Measurements from ENCODE around the gene ZNF592.
A peak's percentile ranks its signal among the peaks of the same experiment; 100 is the strongest.

ZNF592 gene, protein sequence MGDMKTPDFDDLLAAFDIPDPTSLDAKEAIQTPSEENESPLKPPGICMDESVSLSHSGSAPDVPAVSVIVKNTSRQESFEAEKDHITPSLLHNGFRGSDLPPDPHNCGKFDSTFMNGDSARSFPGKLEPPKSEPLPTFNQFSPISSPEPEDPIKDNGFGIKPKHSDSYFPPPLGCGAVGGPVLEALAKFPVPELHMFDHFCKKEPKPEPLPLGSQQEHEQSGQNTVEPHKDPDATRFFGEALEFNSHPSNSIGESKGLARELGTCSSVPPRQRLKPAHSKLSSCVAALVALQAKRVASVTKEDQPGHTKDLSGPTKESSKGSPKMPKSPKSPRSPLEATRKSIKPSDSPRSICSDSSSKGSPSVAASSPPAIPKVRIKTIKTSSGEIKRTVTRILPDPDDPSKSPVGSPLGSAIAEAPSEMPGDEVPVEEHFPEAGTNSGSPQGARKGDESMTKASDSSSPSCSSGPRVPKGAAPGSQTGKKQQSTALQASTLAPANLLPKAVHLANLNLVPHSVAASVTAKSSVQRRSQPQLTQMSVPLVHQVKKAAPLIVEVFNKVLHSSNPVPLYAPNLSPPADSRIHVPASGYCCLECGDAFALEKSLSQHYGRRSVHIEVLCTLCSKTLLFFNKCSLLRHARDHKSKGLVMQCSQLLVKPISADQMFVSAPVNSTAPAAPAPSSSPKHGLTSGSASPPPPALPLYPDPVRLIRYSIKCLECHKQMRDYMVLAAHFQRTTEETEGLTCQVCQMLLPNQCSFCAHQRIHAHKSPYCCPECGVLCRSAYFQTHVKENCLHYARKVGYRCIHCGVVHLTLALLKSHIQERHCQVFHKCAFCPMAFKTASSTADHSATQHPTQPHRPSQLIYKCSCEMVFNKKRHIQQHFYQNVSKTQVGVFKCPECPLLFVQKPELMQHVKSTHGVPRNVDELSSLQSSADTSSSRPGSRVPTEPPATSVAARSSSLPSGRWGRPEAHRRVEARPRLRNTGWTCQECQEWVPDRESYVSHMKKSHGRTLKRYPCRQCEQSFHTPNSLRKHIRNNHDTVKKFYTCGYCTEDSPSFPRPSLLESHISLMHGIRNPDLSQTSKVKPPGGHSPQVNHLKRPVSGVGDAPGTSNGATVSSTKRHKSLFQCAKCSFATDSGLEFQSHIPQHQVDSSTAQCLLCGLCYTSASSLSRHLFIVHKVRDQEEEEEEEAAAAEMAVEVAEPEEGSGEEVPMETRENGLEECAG (N-terminal part only)

DNA sequence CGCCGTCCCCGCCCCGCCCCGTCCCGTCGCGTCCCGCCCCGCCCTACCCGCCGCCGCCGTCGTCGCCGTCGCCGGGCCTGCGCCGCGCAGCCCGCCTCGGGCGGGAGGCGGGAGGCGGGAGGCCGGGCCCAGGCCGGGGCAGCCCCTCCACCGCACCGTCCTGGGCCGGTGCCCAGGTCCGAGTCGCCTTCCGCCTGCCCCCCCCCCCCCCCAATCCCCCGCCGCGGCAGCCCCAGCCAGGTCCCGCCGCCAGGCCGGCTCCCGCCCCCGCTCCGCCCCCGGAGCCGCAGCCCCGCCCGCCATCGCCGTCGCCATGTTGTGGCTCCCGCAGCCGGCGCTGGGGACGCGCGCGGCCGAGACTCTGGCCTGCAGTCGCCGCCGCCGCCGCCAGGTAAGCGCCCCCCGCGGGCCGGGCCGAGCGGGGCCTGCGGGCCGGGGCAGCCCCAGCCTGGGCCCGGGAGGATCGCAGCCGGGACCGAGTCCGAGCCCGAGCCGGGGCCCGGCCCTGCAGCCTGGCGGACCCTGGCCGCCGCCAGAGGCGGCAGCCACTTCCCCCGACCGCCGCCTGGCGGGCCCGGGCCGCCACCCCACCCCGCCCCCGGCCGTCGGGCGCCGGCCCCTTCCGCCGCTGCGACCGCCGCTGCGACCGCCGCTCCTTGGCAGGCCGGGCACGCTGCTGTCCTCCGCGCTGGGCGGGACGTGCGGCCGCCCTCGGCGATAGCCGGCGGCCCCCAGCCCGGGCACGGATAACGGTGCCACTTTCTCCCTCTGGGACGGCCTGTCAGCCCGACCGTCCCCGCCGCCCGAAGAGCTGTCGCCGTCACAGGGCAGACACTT lies at the start of gene ZNF592:
Gene ZNF592 (plus strand): TSS at position 319 of the 837 bp plus-strand sequence. CDS start 34,084 bp downstream, outside the sequence.
- DNase-seq (ENCODE audit: low read depth): peak; percentile 76
- TF ChIP-seq, protein P1, sequence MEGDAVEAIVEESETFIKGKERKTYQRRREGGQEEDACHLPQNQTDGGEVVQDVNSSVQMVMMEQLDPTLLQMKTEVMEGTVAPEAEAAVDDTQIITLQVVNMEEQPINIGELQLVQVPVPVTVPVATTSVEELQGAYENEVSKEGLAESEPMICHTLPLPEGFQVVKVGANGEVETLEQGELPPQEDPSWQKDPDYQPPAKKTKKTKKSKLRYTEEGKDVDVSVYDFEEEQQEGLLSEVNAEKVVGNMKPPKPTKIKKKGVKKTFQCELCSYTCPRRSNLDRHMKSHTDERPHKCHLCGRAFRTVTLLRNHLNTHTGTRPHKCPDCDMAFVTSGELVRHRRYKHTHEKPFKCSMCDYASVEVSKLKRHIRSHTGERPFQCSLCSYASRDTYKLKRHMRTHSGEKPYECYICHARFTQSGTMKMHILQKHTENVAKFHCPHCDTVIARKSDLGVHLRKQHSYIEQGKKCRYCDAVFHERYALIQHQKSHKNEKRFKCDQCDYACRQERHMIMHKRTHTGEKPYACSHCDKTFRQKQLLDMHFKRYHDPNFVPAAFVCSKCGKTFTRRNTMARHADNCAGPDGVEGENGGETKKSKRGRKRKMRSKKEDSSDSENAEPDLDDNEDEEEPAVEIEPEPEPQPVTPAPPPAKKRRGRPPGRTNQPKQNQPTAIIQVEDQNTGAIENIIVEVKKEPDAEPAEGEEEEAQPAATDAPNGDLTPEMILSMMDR (conservative IDR thresholded peaks at IDR 0.05; ENCODE audit: low read depth, low read length): no peak
- peak within 1 kb of the TSS; percentile 86 for H3K4me3 ChIP-seq (ENCODE audit: low read depth, low read length)

DNA sequence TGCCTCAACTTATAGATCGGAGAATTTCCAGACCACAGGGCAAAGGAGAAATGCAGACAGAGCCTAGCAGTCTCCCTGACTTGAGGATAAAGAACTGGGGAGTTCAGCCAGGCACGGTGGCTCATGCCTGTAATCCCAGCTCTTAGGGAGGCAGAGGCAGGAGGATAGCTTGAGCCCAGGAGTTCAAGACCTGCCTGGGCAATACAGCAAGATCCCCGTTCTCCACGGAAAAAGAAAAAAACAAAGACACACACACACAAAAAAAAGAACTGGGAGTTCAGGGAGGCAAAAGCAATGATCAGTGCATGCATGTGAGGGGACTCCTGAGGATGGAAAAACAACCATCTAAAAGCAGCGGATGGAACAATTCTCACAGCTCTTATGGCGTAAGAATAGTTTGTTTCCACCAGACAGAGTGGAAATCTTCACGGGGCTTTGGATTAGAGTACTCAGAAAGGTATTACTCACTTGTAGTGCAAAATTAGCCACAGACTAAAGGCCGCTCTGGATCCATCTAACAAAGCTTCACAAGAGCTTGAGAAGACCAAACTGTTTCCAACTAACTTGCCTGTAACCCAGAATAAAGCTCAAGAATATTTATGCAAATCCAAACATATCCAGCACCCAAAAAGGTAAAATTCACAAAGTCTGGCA lies 48.7 kb upstream of the ZNF592 start:
- H3K4me3 ChIP-seq (ENCODE audit: low read depth, low read length): no peak overlapping the region
- no peak for DNase-seq (ENCODE audit: low read depth)
- TF ChIP-seq, protein P1 (conservative IDR thresholded peaks at IDR 0.05; ENCODE audit: low read depth, low read length): no peak

DNA sequence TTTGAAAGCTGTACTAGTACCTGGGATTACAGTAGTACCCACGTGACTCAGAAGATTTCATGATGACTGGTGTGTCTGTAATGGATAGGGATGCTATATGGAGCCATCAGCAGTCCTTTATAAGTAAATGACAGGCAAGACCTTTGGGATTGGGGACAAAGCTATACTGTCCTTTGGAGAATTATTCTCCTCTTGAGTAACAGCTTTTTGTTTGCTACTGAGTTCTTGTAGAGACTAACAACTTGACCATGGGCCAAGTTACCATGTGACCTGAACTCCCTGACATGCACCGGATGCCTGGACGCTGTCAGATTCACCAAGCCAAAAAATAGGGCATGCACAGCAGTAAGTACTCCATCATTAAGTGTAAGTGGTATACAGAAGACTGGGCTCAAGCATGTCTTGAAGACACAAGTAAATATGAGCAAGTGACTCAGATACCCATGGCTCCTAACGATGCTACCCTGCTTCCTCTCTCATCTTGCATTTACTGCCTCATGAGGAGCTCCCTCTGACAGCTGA lies 45.4 kb upstream of the ZNF592 start:
- TF ChIP-seq, protein P1 (conservative IDR thresholded peaks at IDR 0.05; ENCODE audit: low read depth, low read length): no peak
- DNase-seq (ENCODE audit: low read depth): peak; percentile 77
- H3K4me3 ChIP-seq (ENCODE audit: low read depth, low read length): no peak overlapping the region

DNA sequence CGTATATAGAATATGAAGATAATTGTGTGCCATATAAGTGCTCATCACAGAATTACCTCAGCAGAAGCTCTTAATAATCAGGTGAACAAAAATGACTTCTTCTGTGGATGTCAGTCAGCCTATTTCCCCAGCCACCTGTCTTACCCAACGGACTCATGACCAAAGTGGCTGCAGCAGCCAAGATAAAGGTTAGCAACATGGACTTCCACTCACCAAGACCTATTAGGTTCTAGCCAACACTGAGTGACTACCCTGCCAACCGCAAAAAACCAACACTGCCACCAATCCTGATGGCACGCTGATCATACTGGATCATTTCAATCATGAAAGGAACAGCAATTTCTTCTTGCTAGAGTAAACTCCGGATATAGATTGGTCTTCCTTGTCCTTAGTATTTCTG lies 44.6 kb upstream of the ZNF592 start:
- TF ChIP-seq, protein P1 (conservative IDR thresholded peaks at IDR 0.05; ENCODE audit: low read depth, low read length): no peak
- no peak for DNase-seq (ENCODE audit: low read depth)
- H3K4me3 ChIP-seq (ENCODE audit: low read depth, low read length): no peak overlapping the region

DNA sequence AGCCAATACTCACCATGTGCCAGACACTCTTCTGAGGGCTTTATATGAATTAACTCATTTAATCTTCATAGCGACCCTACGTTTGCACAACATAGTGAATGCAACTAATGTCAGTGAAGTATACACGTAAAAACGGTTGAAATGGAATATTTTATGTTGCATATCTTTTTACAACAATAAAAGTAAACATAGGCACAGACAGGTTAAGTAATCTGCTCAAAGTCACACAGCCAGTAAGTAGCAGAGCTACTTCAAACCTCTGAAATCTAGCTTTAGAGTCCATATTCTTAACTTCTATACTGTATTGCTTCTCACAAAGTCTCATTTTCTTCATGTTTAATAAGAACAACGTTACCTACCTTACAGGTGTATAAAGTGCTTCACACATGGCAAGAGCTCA lies 34.0 kb upstream of the ZNF592 start:
- peak overlapping the region; percentile 97 for H3K4me3 ChIP-seq (ENCODE audit: low read depth, low read length)
- DNase-seq (ENCODE audit: low read depth): no peak
- TF ChIP-seq, protein P1 (conservative IDR thresholded peaks at IDR 0.05; ENCODE audit: low read depth, low read length): no peak
